Osteoblast (primary cell): ENCODE results near the gene RFESD. TPM values are rescaled to one million over a fixed set of nuclear protein-coding genes. Genes with fewer than 3 reads are reported as not detected.

Source experiments
- DNase-seq: peaks from one replicate; pipeline ENCODE4 v3.0.0; 2011; ENCODE audit warnings: low spot score, mixed read lengths; ENCODE audit not compliant: insufficient read length; ENCODE audit errors: missing footprints
- H2AFZ ChIP-seq: 2 replicates; pipeline ENCODE4 v1.6.0; 2011; ENCODE audit warnings: mild to moderate bottlenecking, low read length
- H3K27ac ChIP-seq: 2 replicates; pipeline ENCODE4 v1.5.1; 2011; ENCODE audit warnings: mild to moderate bottlenecking, low read depth, low read length, moderate library complexity
- H3K27me3 ChIP-seq: 2 replicates; pipeline ENCODE4 v1.6.0; 2012; ENCODE audit warnings: mild to moderate bottlenecking, control low read depth, inconsistent platforms, low read length, moderate library complexity; ENCODE audit not compliant: insufficient read depth
- H3K36me3 ChIP-seq: 2 replicates; pipeline ENCODE4 v1.5.1; 2011; ENCODE audit warnings: mild to moderate bottlenecking, low read length, control low read depth, moderate library complexity; ENCODE audit not compliant: insufficient read depth
- H3K4me1 ChIP-seq: 2 replicates; pipeline ENCODE4 v1.5.1; 2011; ENCODE audit warnings: mild to moderate bottlenecking, low read length, control low read depth, moderate library complexity; ENCODE audit not compliant: insufficient read depth
- H3K4me2 ChIP-seq: 2 replicates; pipeline ENCODE4 v1.6.0; 2011; ENCODE audit warnings: mild to moderate bottlenecking, low read length; ENCODE audit not compliant: insufficient read depth
- H3K4me3 ChIP-seq: fragments of 200-600 bp; sonication (generic); 3 replicates; pipeline ENCODE4 v1.5.1; 2012; ENCODE audit warnings: mild to moderate bottlenecking, low read length, inconsistent platforms; ENCODE audit not compliant: insufficient read depth
- H3K79me2 ChIP-seq: 2 replicates; pipeline ENCODE4 v1.6.0; 2012; ENCODE audit warnings: mild to moderate bottlenecking, low read length, control low read depth, inconsistent platforms; ENCODE audit not compliant: insufficient read depth
- H3K9me3 ChIP-seq: 2 replicates; pipeline ENCODE4 v1.5.1; 2011; ENCODE audit warnings: low read depth, low read length, control low read depth
- H4K20me1 ChIP-seq: 2 replicates; pipeline ENCODE4 v1.6.0; 2012; ENCODE audit warnings: mild to moderate bottlenecking, low read length, control low read depth; ENCODE audit not compliant: insufficient read depth
- CTCF ChIP-seq: IDR thresholded peaks from 2 replicates; pipeline ENCODE4 v1.5.1; 2011; ENCODE audit warnings: mild to moderate bottlenecking, low read depth, low read length, moderate library complexity; ENCODE audit errors: extremely low read depth
- total RNA-seq: library from RNA; depleted of rRNA; stranded (reverse); fragments of >200 nt; gene quantifications from 2 replicates; pipeline ENCODE4 v1.2.3, GENCODE V29; 2012

Gene RFESD
- total RNA-seq, 1 donor, result 4.3 TPM

GRCh38 chr5:95619514-95620029 is 27.0 kb upstream of the RFESD start:
- Histone ChIP-seq H4K20me1 (no peaks in the 10 kb centered on the region), H3K27me3 (no peaks in the 10 kb centered on the region), H3K4me2 (peak overlapping the region; percentile 94), H3K9me3 (no peaks in the 10 kb centered on the region), H3K36me3 (no peaks in the 10 kb centered on the region), H2AFZ (peak overlapping the region; percentile 86), H3K4me3 (peak overlapping the region; percentile 74), H3K4me1 (peaks cover 26% of the 10 kb centered on the region), H3K79me2 (no peaks in the 10 kb centered on the region), H3K27ac (peak overlapping the region; percentile 30)
- DNase-seq, result peak; percentile 68
- no peak for TF ChIP-seq CTCF

GRCh38 chr5:95620030-95620869 is 26.3 kb upstream of the RFESD start, which contains the start of gene GPR150:
Gene GPR150, plus strand, starts transcription at chr5:95620087. Its CDS starts 189 bp downstream, at chr5:95620276.
- no peaks in the 10 kb centered on the region for H4K20me1 ChIP-seq
- H3K36me3 ChIP-seq, result no peaks in the 10 kb centered on the region
- no peak for TF ChIP-seq CTCF
- H3K4me1 ChIP-seq, result peaks cover 26% of the 10 kb centered on the region
- no peaks in the 10 kb centered on the region for H3K27me3 ChIP-seq
- peak within 1 kb of the TSS; percentile 94 for H3K4me2 ChIP-seq
- no peaks in the 10 kb centered on the region for H3K79me2 ChIP-seq
- peak within 1 kb of the TSS; percentile 74 for H3K4me3 ChIP-seq
- H2AFZ ChIP-seq, result peak within 1 kb of the TSS; percentile 86
- H3K9me3 ChIP-seq, result no peaks in the 10 kb centered on the region
- peak; percentile 95 for DNase-seq
- H3K27ac ChIP-seq, result peak within 1 kb of the TSS; percentile 30

- Histone ChIP-seq H2AFZ (peak overlapping the region; percentile 75), H3K4me1 (peaks cover 25% of the 10 kb centered on the region), H3K4me3 (peak overlapping the region; percentile 74), H3K79me2 (no peaks in the 10 kb centered on the region), H4K20me1 (no peaks in the 10 kb centered on the region), H3K9me3 (no peaks in the 10 kb centered on the region), H3K36me3 (no peaks in the 10 kb centered on the region), H3K4me2 (peak overlapping the region; percentile 94), H3K27me3 (no peaks in the 10 kb centered on the region), H3K27ac (no peak overlapping the region)
- DNase-seq, result peak; percentile 81
- no peak for TF ChIP-seq CTCF
Observed at GRCh38 chr5:95620870-95621838, 25.4 kb upstream of the RFESD start.
